Glutamatergic neuron (in vitro differentiated cells): ENCODE measurements around the gene PTPRJ. TPM values are rescaled to one million over a fixed set of nuclear protein-coding genes. Genes with fewer than 3 reads are reported as not detected.

ENCODE experiments used
- DNase-seq: peaks from one replicate; pipeline ENCODE4 v3.0.0; 2022
- H3K27ac Mint-ChIP-seq: one replicate; pipeline ENCODE4 v1.8.0; 2020; ENCODE audit warnings: mild to moderate bottlenecking, mixed read lengths, inconsistent platforms; ENCODE audit not compliant: unreplicated experiment
- H3K27me3 Mint-ChIP-seq: one replicate; pipeline ENCODE4 v1.8.0; 2020; ENCODE audit warnings: mild to moderate bottlenecking, moderate library complexity, mixed read lengths, inconsistent platforms; ENCODE audit not compliant: unreplicated experiment
- H3K36me3 Mint-ChIP-seq: one replicate; pipeline ENCODE4 v1.8.0; 2020; ENCODE audit warnings: mild to moderate bottlenecking, mixed read lengths, inconsistent platforms; ENCODE audit not compliant: unreplicated experiment
- H3K4me1 Mint-ChIP-seq: one replicate; pipeline ENCODE4 v1.8.0; 2020; ENCODE audit warnings: mild to moderate bottlenecking, low read depth, mixed read lengths, inconsistent platforms; ENCODE audit not compliant: unreplicated experiment
- H3K4me3 Mint-ChIP-seq: one replicate; pipeline ENCODE4 v1.8.0; 2020; ENCODE audit warnings: mild to moderate bottlenecking, mixed read lengths, inconsistent platforms; ENCODE audit not compliant: unreplicated experiment
- H3K9me3 Mint-ChIP-seq: one replicate; pipeline ENCODE4 v1.8.0; 2020; ENCODE audit warnings: mild to moderate bottlenecking, moderate library complexity, mixed read lengths, inconsistent platforms; ENCODE audit not compliant: unreplicated experiment
- CTCF ChIP-seq: fragments of 200-600 bp; sonication (generic); IDR thresholded peaks from one replicate; pipeline ENCODE4 v1.5.0; 2021; ENCODE audit not compliant: partially characterized antibody, unreplicated experiment
- total RNA-seq: library from RNA; stranded (reverse); fragmentation: NEBNext Ultra II Directional; extraction: Animal tissue kit (Norgen Biotek cat#: 25700); gene quantifications from one replicate; pipeline ENCODE4 v1.2.1, GENCODE V29; 2021; ENCODE audit not compliant: unreplicated experiment

PTPRJ gene
- total RNA-seq, 1 donor from 2014 or later = 2.4 TPM

GRCh38 chr11:47997063-47998053 is 17.0 kb downstream of the PTPRJ start:
- peaks cover 3% of the 10 kb centered on the region for H3K9me3 Mint-ChIP-seq
- no peak for TF ChIP-seq CTCF
- no peak overlapping the region for H3K4me3 Mint-ChIP-seq
- peaks cover 5% of the 10 kb centered on the region for H3K27me3 Mint-ChIP-seq
- no peak overlapping the region for H3K27ac Mint-ChIP-seq
- H3K36me3 Mint-ChIP-seq = no peaks in the 10 kb centered on the region
- no peak for DNase-seq
- no peaks in the 10 kb centered on the region for H3K4me1 Mint-ChIP-seq

- no peaks in the 10 kb centered on the region for H3K4me1 Mint-ChIP-seq
- H3K36me3 Mint-ChIP-seq = no peaks in the 10 kb centered on the region
- no peak overlapping the region for H3K27ac Mint-ChIP-seq
- H3K4me3 Mint-ChIP-seq = no peak overlapping the region
- peaks cover 5% of the 10 kb centered on the region for H3K27me3 Mint-ChIP-seq
- no peak for DNase-seq
- TF ChIP-seq CTCF = no peak
- H3K9me3 Mint-ChIP-seq = peaks cover 3% of the 10 kb centered on the region
Observed at GRCh38 chr11:47998345-47998732, 18.0 kb downstream of the PTPRJ start.

- H3K9me3 Mint-ChIP-seq = peaks cover 3% of the 10 kb centered on the region
- TF ChIP-seq CTCF = no peak
- no peak overlapping the region for H3K4me3 Mint-ChIP-seq
- no peak overlapping the region for H3K27ac Mint-ChIP-seq
- peaks cover 5% of the 10 kb centered on the region for H3K27me3 Mint-ChIP-seq
- H3K4me1 Mint-ChIP-seq = no peaks in the 10 kb centered on the region
- no peaks in the 10 kb centered on the region for H3K36me3 Mint-ChIP-seq
- no peak for DNase-seq
Observed at GRCh38 chr11:47998733-47999359, 18.5 kb downstream of the PTPRJ start.

GRCh38 chr11:48000432-48000831 is 20.1 kb downstream of the PTPRJ start:
- Mint-ChIP-seq H3K36me3 (no peaks in the 10 kb centered on the region), H3K4me3 (no peak overlapping the region)
- DNase-seq = no peak

More at GRCh38 chr11:48000432-48000831, 20.1 kb downstream of the PTPRJ start:
- peaks cover under 1% of the 10 kb centered on the region for H3K4me1 Mint-ChIP-seq
- peaks cover 3% of the 10 kb centered on the region for H3K9me3 Mint-ChIP-seq
- no peak for TF ChIP-seq CTCF
- H3K27ac Mint-ChIP-seq = no peak overlapping the region
- H3K27me3 Mint-ChIP-seq = peaks cover 6% of the 10 kb centered on the region
